ENCODE measurements around the gene YBX2.
"Not testable (repeated sequence)": the region's sequence is repeated elsewhere in the genome, so short reads cannot be mapped to it uniquely, and the experiment has no call there.

YBX2 gene

DNA sequence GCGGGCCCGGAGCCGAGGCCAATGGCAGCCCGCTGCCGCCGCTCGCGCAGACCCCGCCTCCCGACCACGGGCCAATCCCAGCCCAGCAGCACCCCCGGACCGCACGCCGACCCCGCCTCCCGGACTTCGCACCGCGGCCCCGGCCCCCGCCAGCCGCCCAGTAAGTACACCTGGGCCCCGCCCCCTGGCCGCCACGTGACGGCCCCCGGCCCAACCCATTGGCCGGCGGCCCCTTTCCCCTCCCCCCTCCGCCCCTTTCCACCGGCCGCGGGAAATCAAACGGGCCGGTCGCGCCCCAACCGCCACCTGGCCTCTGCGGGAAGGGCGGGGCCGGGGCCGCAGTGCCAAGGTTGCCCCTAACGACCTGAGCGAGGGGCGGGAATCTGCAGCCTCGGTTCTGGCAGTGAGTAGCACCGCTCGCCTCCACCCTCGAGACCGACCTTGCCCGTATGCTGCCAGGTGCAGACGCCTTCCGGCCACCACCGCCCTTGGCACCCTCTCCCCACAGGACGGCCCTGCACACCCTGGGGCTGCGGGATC is at the start of gene YBX2:
Gene YBX2, minus strand, starts transcription at position 26 of the 540 bp plus-strand sequence. CDS start 139 bp downstream, outside the sequence.
- DNase-seq = no peak

DNA sequence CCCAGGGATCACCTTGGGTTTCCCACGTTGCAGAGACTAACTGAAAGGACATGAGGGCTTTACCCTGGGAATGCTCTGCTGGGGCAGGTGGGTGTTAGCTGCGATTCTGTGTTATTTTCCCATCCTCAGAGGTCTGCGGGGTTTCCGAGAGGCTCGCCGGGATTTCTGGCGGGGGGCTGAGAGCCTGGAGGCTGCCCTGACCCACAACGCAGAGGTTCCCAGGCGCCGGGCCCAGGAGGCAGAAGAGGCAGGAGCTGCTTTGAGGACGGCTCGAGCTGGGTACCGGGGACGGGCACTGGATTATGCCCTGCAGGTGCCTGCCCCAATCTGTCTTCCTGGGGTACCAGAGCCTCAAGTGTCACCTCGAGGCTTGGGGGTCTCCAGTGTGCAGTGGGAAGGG is 48.8 kb upstream of the YBX2 start:
- DNase-seq = no peak

DNA sequence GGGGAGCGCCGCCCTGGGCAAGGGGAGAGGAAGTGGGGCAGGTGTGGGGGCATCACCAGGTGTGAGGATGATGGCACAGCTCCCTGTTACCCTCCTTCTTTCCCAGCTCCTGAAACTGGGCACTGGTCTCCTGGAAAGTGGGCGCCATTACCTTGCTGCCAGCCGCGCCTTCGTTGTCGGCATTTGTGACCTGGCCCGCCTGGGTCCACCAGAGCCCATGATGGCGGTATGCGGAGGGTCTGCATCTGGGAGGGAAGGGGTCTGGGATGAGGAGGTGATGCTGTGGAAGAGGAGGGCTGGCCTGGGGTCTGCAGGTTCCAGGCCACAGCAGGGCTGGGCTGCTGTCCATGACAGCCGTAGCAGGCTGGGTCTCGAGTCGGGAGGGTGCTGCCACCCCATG is 47.4 kb upstream of the YBX2 start:
- no peak for DNase-seq

DNA sequence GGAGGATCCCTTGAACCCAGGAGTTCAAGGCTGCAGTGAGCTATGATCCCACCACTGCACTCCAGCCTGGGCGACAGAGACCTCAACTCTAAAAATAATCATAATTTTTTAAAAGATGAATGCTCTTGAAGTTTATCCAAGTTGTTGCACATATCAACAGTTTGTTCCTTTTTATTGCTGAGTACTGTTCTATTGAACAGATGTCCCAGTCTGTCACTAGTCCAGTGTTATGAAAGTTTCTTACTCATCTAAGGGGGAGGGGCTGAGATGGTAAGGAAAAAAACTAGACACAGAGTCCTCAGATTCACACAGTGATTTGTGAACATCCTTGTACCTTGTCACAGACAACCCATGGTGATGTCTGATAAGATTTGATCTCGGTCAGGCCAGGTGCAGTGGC is 45.7 kb upstream of the YBX2 start:
- DNase-seq = peak; percentile 48

DNA sequence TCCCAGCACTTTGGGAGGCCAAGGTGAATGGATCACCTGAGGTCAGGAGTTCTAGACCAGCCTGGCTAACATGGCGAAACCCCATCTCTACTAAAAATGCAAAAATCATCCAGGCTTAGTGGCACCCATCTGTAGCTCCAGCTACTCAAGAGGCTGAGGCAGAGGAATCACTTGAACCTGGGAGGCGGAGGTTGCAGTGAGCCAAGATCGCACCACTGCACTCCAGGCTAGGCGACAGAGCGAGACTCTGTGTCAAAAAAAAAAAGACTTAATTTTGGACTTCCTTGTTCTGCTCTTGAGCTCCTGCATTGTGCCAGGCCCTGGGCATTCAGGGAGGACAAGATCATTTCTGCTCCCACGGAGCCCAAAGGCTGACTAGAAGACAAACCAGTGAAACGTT is 43.2 kb upstream of the YBX2 start:
- DNase-seq = not testable (repeated sequence)

DNA sequence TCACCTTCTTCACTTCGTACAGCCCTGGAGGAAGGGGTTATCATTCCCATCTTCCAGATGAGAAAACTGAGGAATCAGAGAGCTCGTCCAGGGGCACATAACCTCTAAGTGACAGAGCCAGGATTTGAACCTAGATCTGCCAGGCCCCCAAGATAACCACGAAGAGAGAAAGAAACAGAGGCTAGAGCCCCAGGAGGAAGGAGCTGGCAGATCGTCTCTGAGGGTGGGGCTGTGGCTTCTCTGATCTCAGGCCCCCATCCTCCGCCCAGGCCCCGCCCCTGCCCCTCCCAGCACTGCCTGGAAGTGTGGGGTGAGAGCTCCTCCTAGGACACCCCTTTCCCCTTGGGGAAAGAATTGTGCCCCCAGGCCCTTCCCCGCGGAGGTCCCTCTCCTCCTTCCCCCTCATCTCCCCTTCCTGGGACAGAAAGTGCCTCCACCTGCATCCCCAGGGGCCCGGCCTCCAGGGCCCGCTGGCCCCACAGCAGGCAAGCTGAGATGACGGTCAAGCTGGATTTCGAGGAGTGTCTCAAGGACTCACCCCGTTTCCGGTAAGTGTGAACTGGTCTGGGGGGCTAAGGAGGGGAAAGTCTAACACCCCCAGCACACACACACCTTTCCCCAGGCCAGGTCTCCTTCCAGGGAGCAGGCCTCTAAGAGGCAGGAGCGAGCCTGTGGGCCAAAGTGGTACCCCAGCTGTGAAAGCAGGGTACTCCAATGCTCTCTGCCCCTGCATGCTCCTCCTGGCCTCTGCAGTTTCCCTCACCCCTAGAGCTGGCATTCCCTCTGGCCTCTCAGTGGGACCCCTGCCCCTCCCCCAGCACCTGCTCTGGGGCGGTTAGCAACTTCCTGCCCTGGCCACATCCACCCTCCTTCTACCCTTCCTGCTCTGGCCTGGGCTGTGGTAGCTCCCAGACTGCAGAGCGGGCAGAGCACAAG is 42.1 kb upstream of the YBX2 start, which contains the start of gene ACAP1:
Gene ACAP1, plus strand, starts transcription at position 290 of the 936 bp plus-strand sequence. Its CDS starts 206 bp downstream, at position 496.
- peak; percentile 30 for DNase-seq

DNA sequence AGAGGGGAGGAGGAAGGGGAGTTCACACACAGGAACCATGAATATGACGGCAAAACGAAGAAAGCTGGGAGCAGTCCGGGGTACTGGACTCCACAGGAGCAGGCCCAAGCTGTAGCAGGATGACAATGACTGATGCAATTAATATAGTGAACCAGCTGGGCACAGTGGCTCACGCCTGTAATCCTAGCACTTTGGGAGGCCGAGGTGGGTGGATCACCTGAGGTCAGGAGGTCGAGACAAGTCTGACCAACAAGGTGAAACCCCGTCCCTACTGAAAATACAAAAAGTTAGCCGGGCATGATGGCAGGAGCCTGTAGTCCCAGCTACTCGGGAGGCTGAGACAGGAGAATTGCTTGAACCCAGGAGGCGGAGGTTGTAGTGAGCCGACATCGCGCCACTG is 41.3 kb upstream of the YBX2 start:
- DNase-seq = not testable (repeated sequence)

DNA sequence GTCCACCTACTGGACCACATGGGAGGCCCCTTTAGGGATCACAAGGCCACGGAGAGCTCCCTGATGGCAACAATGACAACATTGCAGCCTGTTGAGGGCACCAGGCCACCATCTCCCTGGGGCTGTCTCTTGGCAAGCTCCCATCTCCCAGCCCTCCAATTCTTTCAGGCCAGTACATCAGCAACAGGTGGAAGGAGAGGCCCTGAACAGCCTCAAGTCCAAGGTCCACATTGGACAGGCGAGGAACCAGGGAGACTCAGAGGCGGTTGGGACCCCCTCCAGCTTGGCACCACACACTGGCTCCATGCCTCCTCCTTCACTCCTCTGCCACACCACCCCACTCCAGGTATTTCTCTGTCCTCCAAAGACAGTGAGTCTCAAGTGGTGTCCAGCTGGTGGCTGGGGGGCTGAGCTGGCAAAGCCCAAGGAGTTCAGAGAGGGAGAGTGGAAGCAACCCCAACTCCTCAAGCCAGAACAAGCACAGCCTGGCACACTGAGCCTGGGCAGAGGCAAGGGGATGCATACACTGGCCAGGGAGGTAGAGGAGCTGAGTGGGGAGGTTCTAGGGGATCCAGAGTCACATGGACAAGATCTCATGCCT is 40.6 kb upstream of the YBX2 start:
- DNase-seq = no peak

DNA sequence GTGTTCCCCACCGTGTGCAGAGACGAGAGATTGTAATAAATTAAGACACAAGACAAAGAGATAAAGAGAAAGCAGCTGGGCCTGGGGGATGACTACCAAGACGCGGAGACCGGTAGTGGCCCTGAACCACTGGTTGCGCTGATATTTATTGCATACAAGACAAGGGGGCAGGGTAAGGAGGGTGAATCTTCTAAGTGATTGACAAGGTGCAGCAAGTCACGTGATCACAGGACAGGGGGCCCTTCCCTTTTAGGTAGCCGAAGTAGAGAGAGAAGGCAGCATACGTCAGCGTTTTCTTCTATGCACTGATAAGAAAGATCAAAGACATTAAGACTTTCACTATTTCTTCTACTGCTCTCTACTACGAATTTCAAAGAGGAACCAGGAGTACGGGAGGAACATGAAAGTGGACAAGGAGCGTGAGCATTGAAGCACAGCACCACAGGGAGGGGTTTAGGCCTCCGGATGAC is 38.2 kb upstream of the YBX2 start:
- not testable (repeated sequence) for DNase-seq

DNA sequence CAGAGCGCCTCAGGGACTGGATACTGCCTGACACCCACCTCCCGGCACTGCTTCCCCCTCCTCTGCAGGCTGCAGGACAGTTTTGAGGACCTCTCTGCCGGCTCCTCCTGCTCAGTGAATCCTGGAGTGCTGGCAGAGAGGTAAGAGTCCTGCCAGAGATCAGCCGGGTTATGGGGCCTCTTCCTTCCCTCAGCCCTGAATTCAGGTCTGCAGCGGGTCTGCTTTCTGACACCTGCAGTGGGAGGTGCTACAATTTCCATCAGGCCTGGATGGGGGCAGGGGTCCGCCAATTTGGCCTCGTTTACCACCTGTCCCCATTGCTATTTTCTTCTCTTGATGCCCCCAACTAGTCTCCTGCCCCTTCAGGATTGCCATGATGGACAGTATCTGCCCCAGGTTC is 37.7 kb upstream of the YBX2 start:
- DNase-seq = no peak

DNA sequence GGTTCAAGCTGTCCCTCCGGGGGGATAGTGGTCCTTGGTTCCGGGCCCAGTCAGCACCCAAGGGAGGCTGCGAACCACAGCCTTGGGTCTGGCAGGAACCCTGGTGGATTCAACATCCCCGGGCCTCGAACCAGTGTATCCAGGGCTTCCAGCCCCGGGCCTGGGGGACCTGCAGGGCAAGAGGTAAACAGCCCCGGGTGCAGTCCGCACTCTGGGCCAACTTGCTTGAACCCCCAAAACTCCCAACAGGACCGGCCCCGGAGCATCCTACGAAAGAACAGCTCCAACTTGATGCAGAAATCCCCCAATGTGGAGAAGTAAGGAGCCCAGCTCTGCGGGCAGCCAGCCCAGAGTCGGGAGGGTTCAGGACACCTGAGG is 36.2 kb upstream of the YBX2 start:
- DNase-seq = no peak

DNA sequence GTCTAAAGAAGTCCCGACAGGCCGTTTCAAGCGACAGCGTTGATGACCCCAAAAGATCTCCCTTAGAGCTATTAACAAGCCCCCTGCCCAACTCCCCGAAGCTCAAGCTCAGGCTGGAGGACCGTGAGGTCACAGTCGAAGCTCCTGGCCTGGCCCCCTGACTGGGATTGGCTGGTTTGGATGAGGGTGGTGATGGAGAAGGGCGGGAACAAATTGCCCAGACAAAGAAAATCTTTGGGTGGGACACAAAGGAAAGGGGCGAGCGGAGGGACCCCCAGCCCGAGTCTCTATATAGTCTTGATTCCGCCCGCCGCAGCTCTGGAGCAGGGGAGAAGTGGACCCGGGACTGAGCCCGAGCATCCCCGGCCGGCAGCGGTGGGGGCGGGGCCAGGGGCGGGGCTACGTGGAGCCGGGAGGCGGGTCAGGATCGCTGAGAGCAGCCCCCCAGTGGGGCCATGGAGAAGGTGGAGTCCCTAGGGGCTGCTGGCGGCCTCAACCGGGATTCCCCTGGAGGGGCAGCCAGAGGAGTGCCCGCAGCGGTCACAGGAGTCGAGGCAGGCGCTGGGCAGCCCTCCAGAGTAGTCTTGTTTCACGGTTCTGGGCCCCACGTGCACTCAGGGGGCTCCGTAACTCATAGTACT is 35.7 kb upstream of the YBX2 start:
- DNase-seq = peak; percentile 73

DNA sequence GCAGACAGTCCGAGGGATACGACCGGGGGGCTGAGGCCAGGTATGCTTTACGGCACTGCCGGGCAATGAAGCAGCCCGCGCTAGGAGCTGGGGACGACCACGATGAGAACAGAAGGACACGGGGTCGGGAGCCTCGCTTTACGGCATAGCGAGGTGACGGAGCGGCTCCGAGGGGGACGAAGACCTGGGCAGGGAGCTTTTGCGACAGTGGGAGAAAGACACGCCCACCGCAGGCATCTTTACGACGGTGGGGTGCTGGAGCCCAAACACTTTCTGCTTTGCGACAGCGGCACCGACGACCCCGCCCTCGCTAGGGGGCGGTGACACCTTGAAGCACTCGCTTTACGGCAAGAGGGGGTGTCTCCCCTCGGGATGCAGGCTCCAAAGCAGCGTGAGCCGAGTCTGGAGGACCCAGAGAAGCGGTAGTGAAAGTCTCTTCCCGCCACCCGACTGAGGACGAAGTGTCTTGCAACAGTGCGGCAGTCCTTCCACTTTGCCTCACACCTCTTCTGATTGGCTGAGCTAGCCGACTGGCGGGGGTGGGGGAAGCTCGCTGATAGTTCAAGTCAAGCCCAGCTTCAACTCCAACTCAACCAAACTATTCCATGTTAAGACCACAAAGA is 35.0 kb upstream of the YBX2 start:
- peak; percentile 99 for DNase-seq

DNA sequence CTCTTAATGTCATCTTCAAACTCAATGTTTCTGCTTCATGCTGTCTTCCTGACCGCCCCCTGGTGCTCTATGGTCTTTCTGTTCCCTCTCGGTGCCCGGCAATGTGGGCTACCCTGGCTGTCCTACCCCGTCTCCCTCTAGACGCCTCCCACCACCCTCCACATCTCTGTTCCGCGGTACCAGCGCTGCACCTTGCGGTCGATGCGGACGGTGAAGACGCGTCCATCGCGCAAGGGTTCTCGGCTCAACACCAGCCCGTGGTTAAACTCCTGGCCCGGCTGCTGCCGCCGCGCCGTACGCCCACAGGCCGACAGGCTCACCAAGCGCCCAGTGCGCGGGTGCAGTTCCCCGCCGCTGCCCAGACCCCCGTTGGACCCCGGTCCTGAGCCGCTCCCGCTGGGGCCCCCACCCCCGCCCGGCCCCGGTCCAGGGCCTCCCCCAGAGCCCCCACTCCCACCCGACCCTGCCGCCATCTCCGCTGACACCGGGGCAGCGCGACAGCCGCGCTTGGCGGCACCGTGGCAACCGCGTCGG is 34.5 kb upstream of the YBX2 start, which contains the start of gene NEURL4:
Gene NEURL4, minus strand, starts transcription at position 496 of the 534 bp plus-strand sequence. Its CDS starts 23 bp downstream, at position 473.
- peak; percentile 19 for DNase-seq

DNA sequence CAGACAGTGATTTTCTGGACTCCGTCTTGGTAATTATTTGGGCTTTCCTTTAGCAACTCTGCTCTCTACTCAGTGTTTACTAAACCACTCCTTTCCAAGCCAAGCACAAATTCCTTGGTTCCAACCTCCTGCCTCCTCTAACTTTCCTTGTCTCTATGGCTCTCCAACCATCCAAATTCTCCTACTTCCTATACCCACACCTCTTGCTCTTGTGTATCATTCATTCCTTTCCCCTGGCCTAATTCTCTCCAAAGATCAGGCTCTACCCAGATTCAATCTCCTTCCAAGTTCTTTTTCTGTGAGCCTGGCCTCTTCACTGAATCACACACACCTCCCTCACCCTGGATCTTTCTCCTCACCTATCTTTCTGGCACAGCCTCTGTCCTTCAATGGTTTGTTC is 33.6 kb upstream of the YBX2 start:
- no peak for DNase-seq

DNA sequence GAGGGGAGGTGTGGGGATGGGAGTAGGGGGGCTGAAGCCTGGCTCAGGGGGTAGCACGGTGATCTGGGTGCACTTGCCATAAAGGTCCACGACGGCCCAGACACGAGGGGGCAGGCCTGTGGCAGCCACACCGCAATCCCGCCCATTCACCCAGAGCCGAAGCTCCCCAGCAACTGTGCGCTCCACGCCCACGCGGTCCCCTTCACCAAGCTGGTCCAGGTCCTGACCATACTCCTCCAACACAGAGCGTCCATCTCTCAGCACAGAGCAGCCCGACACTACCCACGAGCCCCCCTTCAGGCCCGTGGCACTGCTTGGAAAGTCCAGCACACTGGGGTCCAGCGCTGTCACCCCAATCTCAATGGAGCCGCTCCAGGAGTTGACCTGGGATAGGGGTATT is 33.1 kb upstream of the YBX2 start:
- no peak for DNase-seq

DNA sequence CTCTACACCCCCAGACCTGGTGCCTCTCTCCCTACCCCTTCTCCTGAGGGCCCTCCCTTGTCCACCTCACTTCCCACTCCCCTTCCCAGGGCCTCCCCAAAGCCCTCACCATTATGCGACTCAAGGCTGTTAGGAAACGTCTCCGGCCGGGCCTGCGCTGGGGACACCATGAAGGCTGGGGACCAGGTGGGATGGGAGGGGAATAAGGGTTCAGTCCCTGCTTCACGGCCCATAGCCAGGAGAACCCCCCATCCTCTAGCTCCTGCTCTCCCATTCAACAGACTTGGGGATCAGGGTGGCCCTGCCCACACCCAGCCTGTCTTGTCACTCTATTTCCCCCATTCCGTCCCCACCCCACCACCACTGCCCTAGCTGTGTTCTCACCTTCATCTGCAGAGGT is 32.6 kb upstream of the YBX2 start:
- no peak for DNase-seq

DNA sequence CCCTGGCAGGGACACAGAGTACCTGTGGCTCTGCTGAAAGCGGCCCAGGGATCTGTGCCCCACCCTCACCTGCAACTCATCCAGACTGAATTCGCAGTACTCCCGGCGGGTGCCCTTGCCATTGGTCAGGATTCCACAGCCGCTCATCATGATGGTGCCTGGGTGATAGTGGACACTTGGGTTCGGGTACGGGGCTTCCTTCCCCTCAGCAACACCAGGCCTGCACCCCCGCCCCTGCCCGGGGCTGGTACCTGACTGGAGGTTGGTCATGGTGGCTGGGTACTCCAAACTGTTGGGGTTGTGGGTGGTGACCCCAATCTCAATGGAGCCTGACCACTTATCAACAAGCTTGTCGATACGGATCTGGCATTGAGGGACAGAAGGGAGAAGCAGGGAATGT is 31.7 kb upstream of the YBX2 start:
- DNase-seq = no peak

DNA sequence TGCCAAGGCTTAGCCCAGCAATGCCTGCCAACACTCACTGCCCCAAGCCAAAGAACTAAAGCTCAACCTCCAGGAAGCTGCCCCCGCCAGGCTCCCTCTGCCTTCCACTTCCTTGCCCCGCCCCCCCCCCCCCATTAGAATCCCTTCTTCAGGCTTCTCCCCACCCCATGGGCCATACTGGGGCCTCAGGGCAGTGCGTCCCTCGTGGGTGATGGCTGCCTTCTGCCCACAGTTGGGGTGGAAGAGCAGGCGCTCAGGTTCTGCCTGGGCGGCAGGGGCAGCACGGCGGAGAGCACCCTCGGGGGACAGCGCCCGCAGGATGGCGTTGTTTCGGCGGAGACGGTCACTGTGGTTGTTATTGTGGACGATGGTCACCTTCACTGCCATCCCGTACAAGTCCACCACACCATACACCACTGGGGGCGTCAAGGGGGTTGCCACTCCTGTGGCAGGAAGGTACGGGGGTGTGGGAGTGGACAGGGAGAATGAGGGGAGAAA is 30.6 kb upstream of the YBX2 start:
- no peak for DNase-seq

DNA sequence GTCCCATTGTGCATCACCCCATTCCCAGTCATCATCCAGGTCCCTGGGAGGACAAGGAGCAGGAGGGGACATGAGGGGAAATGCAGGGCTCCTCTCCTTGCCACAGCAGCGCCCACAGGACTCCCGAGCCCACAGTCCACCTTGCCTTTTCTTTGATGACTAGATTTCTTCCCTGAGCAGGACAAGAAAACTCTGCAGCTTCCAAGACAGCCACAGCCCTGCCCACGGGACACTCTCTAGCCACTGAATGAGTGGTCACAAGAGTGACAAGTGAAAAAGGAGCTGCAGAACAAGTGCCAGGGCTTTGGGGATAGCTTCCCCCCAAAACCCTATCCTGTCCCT is 30.0 kb upstream of the YBX2 start:
- no peak for DNase-seq

DNA sequence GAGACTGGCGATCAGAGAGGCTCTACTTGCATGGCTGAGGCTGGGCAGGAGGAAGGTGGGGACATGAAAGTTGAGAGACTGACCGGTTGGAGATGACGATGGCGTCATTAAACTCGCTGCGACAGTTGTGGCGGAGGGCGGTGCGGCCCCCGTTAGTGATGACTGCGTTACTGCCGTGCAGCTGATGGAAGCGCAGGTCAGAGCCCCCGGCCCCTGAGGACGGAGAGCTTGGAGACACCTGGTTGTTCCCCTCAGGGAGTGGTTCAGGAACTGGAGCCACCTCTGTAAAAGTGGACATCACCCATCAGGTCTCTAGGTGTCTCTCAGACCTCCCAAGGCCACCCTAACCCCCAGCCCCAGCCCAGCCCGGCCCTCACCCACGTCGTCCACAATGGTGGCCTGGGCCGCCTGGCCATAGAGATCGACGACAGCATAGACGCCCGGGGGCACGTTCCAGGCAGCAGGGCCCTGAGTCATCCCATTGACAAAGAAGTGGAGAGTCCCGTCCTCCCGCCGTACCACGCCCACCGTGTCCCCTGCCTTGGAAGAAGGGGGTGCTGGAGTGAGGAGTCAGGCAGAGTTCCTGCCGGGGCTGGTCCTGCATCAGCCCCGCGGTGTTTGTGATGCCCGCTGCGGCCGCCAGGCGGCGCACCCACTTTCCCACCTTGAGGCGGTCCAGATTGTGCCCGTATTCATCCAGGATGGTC is 29.4 kb upstream of the YBX2 start:
- DNase-seq = peak; percentile 57
